GM18508 (cell line): ENCODE measurements around the gene SKOR2.

Experiments
- ATAC-seq: cut with Tn5 transposase; IDR thresholded peaks from one replicate; pipeline ENCODE4 v1.9.1; 2021; ENCODE audit warnings: moderate number of reproducible peaks; ENCODE audit not compliant: insufficient read depth, unreplicated experiment

SKOR2 gene

DNA sequence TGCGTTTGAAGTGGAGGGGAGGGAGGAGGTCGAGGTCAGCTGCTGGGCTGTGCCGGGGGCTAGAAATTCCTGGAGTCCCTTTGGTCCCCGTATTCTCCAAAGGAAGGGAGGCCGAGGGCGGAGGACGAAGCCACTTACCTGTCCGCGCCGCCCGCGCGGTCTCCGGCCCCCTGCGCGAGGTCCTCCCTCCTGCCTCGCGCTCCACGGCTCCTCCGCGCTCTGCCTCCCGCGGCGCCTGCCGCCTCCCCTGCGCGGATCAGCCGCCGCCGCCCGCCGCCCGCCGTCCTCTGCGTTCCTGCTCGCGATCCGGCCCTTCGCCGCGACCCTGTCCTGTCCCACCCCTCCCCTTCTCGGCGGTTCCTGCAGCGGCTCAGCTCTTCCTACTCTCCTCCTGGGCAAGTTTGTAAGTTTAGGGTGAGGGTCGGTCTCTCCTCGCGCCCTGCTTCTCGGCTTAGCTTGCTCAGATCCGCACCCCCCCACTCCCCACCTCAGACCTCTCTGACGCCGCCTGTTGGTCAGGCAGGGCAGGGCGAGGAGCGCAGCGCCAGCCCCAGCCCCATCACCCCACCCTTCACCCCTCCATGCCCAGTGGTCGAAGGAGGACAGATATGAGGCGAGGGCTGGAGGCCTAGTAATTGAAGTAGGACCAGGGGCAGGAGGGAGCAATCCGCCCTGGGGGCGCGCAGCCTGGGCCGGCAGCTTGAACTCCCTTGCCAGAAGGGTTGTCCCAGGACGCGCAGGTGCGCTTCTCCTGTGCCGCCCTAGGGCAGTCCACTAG is 9.7 kb upstream of the SKOR2 start:
- ATAC-seq: no peak

- ATAC-seq: no peak
These were observed 8.9 kb upstream of the SKOR2 start for GRCh38 chr18:47260120-47260923.

- no peak for ATAC-seq
These were observed 3.0 kb upstream of the SKOR2 start for GRCh38 chr18:47254341-47254939.

DNA sequence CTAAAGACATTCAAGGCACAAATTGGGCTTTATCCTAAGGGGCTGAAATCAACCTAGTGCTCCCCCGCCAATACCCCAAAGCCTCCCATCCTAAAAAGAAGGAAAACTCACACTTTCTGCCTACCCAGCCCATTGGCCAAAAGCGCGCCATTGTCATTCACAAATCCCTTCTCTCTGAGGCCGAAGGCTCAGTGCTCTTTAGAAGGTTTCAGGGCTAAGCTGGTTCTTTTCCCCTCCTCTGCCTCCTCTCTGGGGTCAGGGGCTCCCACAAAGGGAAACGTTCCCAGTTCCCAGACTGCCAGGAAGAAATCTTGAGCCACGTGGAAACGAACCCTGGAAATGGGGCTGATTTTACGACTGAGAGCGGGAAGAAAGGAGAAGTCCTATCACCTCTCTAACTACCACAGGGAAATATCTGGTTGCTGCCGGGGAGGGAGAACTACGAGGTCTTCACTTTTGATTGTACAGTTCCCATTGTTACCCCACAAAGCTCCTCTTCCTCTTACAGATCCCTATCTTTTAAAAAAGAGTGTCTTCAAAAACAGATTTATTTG is 1.7 kb upstream of the SKOR2 start:
- no peak for ATAC-seq

GRCh38 chr18:47250391-47251046 is 941 bp downstream of the SKOR2 start:
- ATAC-seq: no peak

DNA sequence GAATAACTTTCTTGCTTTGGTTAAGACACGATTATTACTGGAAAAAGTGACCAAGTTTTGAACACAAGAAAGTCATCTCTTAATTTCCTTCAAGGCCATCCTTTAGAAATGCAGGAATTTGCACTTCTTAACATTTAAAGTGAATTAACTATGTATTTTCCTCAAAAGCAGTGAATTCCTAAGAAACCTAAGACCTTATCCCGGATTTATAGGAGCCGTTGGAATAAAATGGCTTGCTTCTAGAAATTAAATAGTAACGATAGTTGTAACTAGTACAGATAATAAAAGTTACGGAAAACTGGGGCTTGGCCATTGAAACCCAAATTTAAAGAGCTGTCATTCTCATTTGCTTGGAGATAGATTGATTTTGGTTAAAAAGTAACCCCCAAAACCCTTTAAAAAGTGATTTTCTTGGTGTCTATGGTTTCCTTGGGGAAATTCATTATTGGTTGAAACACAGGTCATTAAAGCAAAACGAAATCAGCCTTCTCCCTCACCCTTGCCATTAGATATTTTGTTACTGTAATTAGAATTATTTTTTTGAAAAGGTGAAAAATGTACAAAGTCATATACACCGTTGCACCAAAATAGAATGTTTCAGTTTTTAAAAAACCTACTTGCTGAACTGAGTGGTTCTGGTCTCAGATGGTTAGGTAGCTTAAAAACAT is 2.0 kb downstream of the SKOR2 start:
- ATAC-seq: no peak

GRCh38 chr18:47248604-47249313 is 2.7 kb downstream of the SKOR2 start:
- no peak for ATAC-seq

DNA sequence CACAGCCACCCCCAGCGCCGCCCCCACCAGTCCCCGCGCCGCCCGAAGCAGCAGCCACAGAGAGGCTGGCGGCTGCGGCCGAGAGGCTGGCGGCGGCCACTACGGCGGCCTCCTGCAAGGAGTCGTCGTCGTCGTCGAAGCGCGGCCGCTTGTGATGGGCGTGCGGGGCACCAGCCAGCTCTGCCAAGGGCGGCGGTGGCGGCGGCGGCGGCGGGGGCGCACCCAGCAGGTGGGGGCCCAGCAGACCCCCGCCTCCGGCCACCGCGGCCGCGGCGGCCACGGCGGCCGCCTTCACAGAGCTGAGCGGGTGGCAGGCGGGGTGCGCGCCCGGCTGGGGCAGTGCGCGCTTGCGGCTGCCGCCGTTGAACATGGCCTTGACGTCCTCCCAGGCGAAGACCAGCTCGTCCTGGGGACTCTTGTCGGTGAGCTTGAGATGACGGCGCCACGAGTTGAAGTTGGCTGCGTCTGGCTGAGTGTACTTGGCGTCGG is 3.3 kb downstream of the SKOR2 start:
- ATAC-seq: no peak

GRCh38 chr18:47247416-47248114 is 3.9 kb downstream of the SKOR2 start:
- ATAC-seq: no peak

DNA sequence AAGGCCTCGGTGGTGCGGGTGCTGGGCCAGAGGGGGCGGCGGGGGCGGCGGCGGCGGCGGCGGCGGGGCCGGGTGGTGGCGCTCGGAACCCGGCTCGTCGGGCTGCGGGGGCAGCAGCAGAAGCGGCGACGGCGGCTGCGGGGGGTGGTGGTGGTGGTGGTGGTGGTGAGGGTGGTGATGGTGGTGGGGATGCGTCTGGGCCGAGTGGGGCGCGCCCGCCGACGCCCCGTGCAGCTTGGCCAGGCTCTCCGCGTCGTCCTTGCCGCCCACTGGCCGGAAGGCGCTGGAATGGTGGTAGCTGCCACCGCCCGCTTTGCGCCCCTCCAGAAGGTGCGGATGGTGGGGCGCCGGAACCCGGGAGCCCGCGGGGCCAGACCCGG is 4.4 kb downstream of the SKOR2 start:
- ATAC-seq: no peak

- no peak for ATAC-seq
These were observed 5.2 kb downstream of the SKOR2 start for GRCh38 chr18:47246027-47246971.

- no peak for ATAC-seq
These were observed 7.4 kb downstream of the SKOR2 start for GRCh38 chr18:47244086-47244485.

GRCh38 chr18:47235096-47235495 is 16.4 kb downstream of the SKOR2 start:
- ATAC-seq: no peak

GRCh38 chr18:47226660-47227059 is 24.8 kb downstream of the SKOR2 start:
- no peak for ATAC-seq

DNA sequence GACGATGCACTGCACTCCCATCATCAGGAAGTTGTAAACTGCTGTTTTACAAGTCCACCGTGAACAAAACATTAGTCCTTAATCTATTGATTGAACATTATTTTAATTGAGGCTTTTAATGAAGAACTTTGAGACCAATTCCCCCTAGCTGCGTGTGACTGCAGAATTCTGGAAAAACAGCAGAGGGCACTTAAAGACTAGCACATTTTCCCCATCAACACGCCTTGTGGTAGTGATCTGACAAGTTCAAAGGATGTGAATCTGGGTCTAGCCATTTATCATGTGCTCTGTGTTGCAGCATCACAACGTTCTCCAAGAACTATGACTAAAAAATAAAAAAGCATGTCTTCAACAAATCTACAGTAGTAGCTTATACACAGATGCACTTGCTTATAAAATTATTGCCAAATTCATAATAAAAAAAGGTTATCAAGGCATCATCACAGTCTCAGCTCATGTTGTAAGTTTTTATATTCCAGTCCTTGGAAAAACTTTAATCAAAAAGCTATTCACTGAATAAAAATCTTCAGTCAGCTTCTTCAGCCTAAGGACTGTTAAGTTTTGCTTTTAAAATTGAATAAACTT is 35.8 kb downstream of the SKOR2 start:
- no peak for ATAC-seq

DNA sequence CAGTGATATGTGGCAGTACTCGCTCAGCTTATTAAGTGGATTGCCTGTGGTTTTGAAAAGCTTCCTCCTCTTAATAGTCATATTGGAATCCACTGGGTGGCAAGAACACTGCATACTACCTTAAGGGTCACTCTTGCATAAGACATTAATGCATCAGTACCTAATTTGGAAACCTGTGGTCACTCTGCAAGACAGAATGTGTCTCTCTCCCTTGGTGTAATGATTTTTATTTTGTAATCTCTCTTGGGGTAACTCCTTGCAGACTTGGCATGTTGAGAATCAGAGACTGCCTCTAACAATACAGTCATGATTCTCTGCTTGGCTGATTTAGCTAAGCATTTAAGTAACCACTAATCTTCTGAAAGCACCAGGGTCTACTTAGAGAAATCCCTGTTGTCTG is 42.3 kb downstream of the SKOR2 start:
- ATAC-seq: no peak

DNA sequence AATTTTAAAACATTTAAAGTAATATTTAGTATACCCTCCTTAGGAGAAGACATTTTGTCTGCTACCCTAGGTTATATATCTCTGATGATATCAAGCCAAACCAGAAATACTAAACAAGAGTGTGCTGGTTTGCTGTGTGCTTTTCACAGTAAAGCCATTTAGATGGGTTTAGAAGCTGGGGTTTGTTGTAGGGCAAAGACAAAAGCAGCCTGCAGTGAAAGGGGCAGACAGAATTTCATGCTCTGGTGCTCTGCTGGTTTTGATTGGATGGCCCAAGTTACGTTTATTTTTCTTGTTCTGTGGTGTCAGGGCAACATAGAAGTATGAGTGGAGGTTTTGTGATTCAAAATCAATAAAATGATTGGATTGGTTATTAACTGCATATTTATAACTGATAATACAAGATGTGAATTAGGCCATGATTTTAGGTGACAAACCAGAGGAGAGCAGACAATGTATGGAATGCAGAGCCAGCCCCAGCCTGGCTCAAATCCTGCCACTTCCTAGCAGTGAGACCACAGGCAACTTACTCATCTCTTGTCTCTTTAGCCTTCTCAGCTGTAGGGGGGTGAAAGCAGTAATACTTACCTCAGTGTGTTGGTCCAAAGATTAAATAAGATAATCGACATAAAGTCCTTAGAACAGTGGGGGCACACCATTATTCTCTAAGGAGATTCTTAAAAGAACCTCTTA is 44.4 kb downstream of the SKOR2 start:
- no peak for ATAC-seq
